ENCODE data around the gene MFN2.

The MFN2 gene

GRCh38 chr1:12052008-12052573, 71.8 kb downstream of the MFN2 start (continued):
- TF ChIP-seq PRDM4 (tag by site-specific recombination; IDR thresholded peaks at IDR 0.05): no peak
- TF ChIP-seq SP3 (tag by site-specific recombination; IDR thresholded peaks at IDR 0.05): no peak
- no peak for TF ChIP-seq ZNF132 (tag by site-specific recombination; IDR thresholded peaks at IDR 0.05; ENCODE audit: borderline replicate concordance)
- peak; percentile 59; the same call in 1 of the 2 replicates for TF ChIP-seq ZNF184 (tag by site-specific recombination; IDR thresholded peaks at IDR 0.05)
- TF ChIP-seq ZNF600 (tag by site-specific recombination; IDR thresholded peaks at IDR 0.05): peak; percentile 41; the same call in 1 of the 2 replicates
- no peak for TF ChIP-seq ZNF701 (tag by site-specific recombination; IDR thresholded peaks at IDR 0.05)
- no peak for TF ChIP-seq ZNF548 (tag by site-specific recombination; IDR thresholded peaks at IDR 0.05)
- TF ChIP-seq KLF1 (tag by site-specific recombination; IDR thresholded peaks at IDR 0.05): no peak
- TF ChIP-seq ZNF335 (tag by site-specific recombination; conservative IDR thresholded peaks at IDR 0.05): peak; percentile 87
- TF ChIP-seq ZNF19 (tag by site-specific recombination; IDR thresholded peaks at IDR 0.05; ENCODE audit: low read depth): no peak
- TF ChIP-seq BCL11A (tag by site-specific recombination; IDR thresholded peaks at IDR 0.05; ENCODE audit: low read depth): peak; percentile 54; the same call in 1 of the 2 replicates
- TF ChIP-seq PATZ1 (tag by site-specific recombination; IDR thresholded peaks at IDR 0.05): peak; percentile 81
- no peak for TF ChIP-seq ZNF510 (tag by site-specific recombination; IDR thresholded peaks at IDR 0.05; ENCODE audit: insufficient replicate concordance)

- CTCF ChIA-PET: interaction anchor here (1.0 to 1.4 kb wide), 2 partner anchors 26 to 215 kb away, joined by 3 read pairs; no protein-coding TSS in a partner anchor
- no peak overlapping the region for H3K4me3 ChIP-seq (ENCODE audit: low read depth, low read length)
- H3K4me1 ChIP-seq (ENCODE audit: control insufficient read depth, insufficient read depth, low read length): no peaks in the 10 kb centered on the region
- no peak overlapping the region for H3K27ac ChIP-seq (ENCODE audit: extremely low read depth, low read depth, low read length)
- TF ChIP-seq SCRT2 (tag by site-specific recombination; IDR thresholded peaks at IDR 0.05) (peak; percentile 88), KLF9 (tag by site-specific recombination; IDR thresholded peaks at IDR 0.05; ENCODE audit: low read depth) (no peak), SCRT1 (tag by site-specific recombination; IDR thresholded peaks at IDR 0.05; ENCODE audit: borderline replicate concordance) (peak; percentile 86; the same call in 1 of the 2 replicates)
- no peaks in the 10 kb centered on the region for H3K36me3 ChIP-seq (ENCODE audit: control insufficient read depth in 2 of 2, insufficient read depth in 1 of 2, low read length in 2 of 2)
- no peaks in the 10 kb centered on the region for H3K9me3 ChIP-seq (ENCODE audit: control insufficient read depth, insufficient read depth, low read depth, low read length)
- POLR2A ChIA-PET: no interaction called here
Observed at GRCh38 chr1:12052997-12053686, 72.9 kb downstream of the MFN2 start.

- CTCF ChIA-PET: interaction anchor here (1.0 kb wide), 1 partner anchor 25 kb away, joined by 3 read pairs; no protein-coding TSS in a partner anchor
- Histone ChIP-seq H3K36me3 (ENCODE audit: control insufficient read depth in 2 of 2, insufficient read depth in 1 of 2, low read length in 2 of 2) (no peaks in the 10 kb centered on the region), H3K9me3 (ENCODE audit: control insufficient read depth, insufficient read depth, low read depth, low read length) (no peaks in the 10 kb centered on the region), H3K4me3 (ENCODE audit: low read depth, low read length) (no peak overlapping the region), H3K27ac (ENCODE audit: extremely low read depth, low read depth, low read length) (no peak overlapping the region), H3K4me1 (ENCODE audit: control insufficient read depth, insufficient read depth, low read length) (no peaks in the 10 kb centered on the region)
- POLR2A ChIA-PET: no interaction called here
- peak; percentile 95 for TF ChIP-seq ZSCAN4 (tag by site-specific recombination; IDR thresholded peaks at IDR 0.05)
- TF ChIP-seq SP3 (tag by site-specific recombination; IDR thresholded peaks at IDR 0.05): no peak
Observed at GRCh38 chr1:12053752-12054548, 73.7 kb downstream of the MFN2 start.
